ENCODE data around the gene ZMYND8. TPM values are rescaled to one million over a fixed set of nuclear protein-coding genes. Genes with fewer than 3 reads are reported as not detected.
"Not testable (repeated sequence)": the region's sequence is repeated elsewhere in the genome, so short reads cannot be mapped to it uniquely, and the experiment has no call there.

ZMYND8 gene
- total RNA-seq, 4 donors from 2014 or later, result 41.6 to 79.4 (median 60.7) TPM

GRCh38 chr20:47281376-47281775, 75.1 kb downstream of the ZMYND8 start:
- DNase-seq, result no peak
- H3K9me3 ChIP-seq, result no peaks in the 10 kb centered on the region
- TF ChIP-seq EP300 (IDR thresholded peaks at IDR 0.05; ENCODE audit: low read depth), result no peak
- no peak for TF ChIP-seq POLR2A (IDR thresholded peaks at IDR 0.05)
- in situ Hi-C loops (cut with MboI; ENCODE audit: low pct_ligation_motif_present in 1 of 4, low pct_unique_long_range_greater_than_20kb in 1 of 4, low sequenced_read_pairs in 3 of 4), result loop anchor here in 1 of 4 donors (25.0 kb wide), 1 partner anchor 331 kb away; no protein-coding TSS in a partner anchor
- H3K4me3 ChIP-seq, result no peak overlapping the region
- H3K36me3 ChIP-seq, result peaks cover 0 to 28% (median 10%) of the 10 kb centered on the region in 4 donors
- intact Hi-C loops (cut with DNase I; ENCODE audit: low total_unique reads), result no loop called here
- H3K4me1 ChIP-seq, result peaks cover 0 to 7% (median 2%) of the 10 kb centered on the region in 4 donors
- no peaks in the 10 kb centered on the region for H3K27me3 ChIP-seq
- no peak overlapping the region for H3K27ac ChIP-seq
- 76% methylated on average over 4 of the region's 4 CpGs; no CpG with 5 or more reads in 1 of the 2 donors for WGBS, 2 donors (ENCODE audit: low coverage in 1 of 2)

GRCh38 chr20:47280668-47281067, 75.8 kb downstream of the ZMYND8 start:
- no peak overlapping the region for H3K4me3 ChIP-seq
- H3K9me3 ChIP-seq, result no peaks in the 10 kb centered on the region
- 80 to 83% methylated on average over 3 of the region's 3 CpGs for WGBS, 2 donors (ENCODE audit: low coverage in 1 of 2)
- intact Hi-C loops (cut with DNase I; ENCODE audit: low total_unique reads), result no loop called here
- H3K27ac ChIP-seq, result no peak overlapping the region
- DNase-seq, result no peak
- H3K36me3 ChIP-seq, result peaks cover 0 to 29% (median 12%) of the 10 kb centered on the region in 4 donors
- TF ChIP-seq POLR2AphosphoS5 (IDR thresholded peaks at IDR 0.05), result no peak
- no peak for TF ChIP-seq EP300 (IDR thresholded peaks at IDR 0.05; ENCODE audit: low read depth)
- TF ChIP-seq POLR2A (IDR thresholded peaks at IDR 0.05), result no peak
- in situ Hi-C loops (cut with MboI; ENCODE audit: low pct_ligation_motif_present in 1 of 4, low pct_unique_long_range_greater_than_20kb in 1 of 4, low sequenced_read_pairs in 3 of 4), result loop anchor here in 1 of 4 donors (25.0 kb wide), 1 partner anchor 332 kb away; no protein-coding TSS in a partner anchor
- no peaks in the 10 kb centered on the region for H3K27me3 ChIP-seq
- H3K4me1 ChIP-seq, result peaks cover 0 to 8% (median 2%) of the 10 kb centered on the region in 4 donors

DNA sequence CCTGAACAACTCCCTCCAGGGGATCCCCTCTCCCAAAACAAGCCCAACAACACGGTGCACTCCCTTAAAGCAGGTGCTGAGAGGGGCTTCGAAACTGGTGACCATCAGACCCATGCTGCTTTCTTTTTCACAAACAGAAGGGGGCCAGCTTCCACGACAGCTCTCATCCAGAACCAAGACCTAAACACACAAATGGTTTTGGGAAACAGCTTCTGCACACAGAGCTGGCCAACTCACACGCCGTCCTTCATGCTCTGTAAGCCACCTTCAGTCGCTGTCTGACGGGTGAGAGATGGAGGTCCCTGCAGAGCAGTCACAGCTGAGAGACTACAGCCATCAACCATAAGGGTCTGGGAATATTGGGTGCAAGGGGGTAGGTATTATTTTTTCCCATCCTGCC, 76.3 kb downstream of the ZMYND8 start:
- Histone ChIP-seq H3K36me3 (peaks cover 0 to 29% (median 11%) of the 10 kb centered on the region in 4 donors), H3K27ac (no peak overlapping the region), H3K27me3 (no peaks in the 10 kb centered on the region), H3K4me3 (no peak overlapping the region), H3K9me3 (no peaks in the 10 kb centered on the region), H3K4me1 (peaks cover 0 to 12% (median 3%) of the 10 kb centered on the region in 4 donors)
- in situ Hi-C loops (cut with MboI; ENCODE audit: low pct_ligation_motif_present in 1 of 4, low pct_unique_long_range_greater_than_20kb in 1 of 4, low sequenced_read_pairs in 3 of 4), result loop anchor here in 1 of 4 donors (25.0 kb wide), 1 partner anchor 332 kb away; no protein-coding TSS in a partner anchor
- no peak for TF ChIP-seq POLR2A (IDR thresholded peaks at IDR 0.05)
- TF ChIP-seq POLR2AphosphoS5 (IDR thresholded peaks at IDR 0.05), result no peak
- TF ChIP-seq EP300 (IDR thresholded peaks at IDR 0.05; ENCODE audit: low read depth), result no peak
- no peak for TF ChIP-seq CTCF (IDR thresholded peaks at IDR 0.05)
- WGBS, 2 donors (ENCODE audit: low coverage in 1 of 2), result 96 to 100% methylated on average over 1 to 7 of the region's 7 CpGs
- intact Hi-C loops (cut with DNase I; ENCODE audit: low total_unique reads), result no loop called here
- DNase-seq, result no peak

GRCh38 chr20:47278907-47279348, 77.6 kb downstream of the ZMYND8 start:
- H3K4me3 ChIP-seq, result no peak overlapping the region
- in situ Hi-C loops (cut with MboI; ENCODE audit: low pct_ligation_motif_present in 1 of 4, low pct_unique_long_range_greater_than_20kb in 1 of 4, low sequenced_read_pairs in 3 of 4), result loop anchor here in 3 of 4 donors (10.0 to 25.0 kb wide), 3 partner anchors 106 to 346 kb away; no protein-coding TSS in a partner anchor
- H3K36me3 ChIP-seq, result peaks cover 0 to 27% (median 7%) of the 10 kb centered on the region in 4 donors
- WGBS, 2 donors (ENCODE audit: low coverage in 1 of 2), result 85% methylated on average over 8 of the region's 8 CpGs; no CpG with 5 or more reads in 1 of the 2 donors
- no peak for TF ChIP-seq POLR2A (IDR thresholded peaks at IDR 0.05)
- no peak for TF ChIP-seq CTCF (IDR thresholded peaks at IDR 0.05)
- no peak for TF ChIP-seq EP300 (IDR thresholded peaks at IDR 0.05; ENCODE audit: low read depth)
- TF ChIP-seq POLR2AphosphoS5 (IDR thresholded peaks at IDR 0.05), result no peak
- H3K9me3 ChIP-seq, result no peaks in the 10 kb centered on the region
- intact Hi-C loops (cut with DNase I; ENCODE audit: low total_unique reads), result loop anchor here (10.0 kb wide), 1 partner anchor 346 kb away; no protein-coding TSS in a partner anchor
- no peaks in the 10 kb centered on the region for H3K27me3 ChIP-seq
- DNase-seq, result no peak
- peaks cover 12 to 25% (median 15%) of the 10 kb centered on the region in 4 donors for H3K4me1 ChIP-seq
- H3K27ac ChIP-seq, result no peak overlapping the region

- intact Hi-C loops (cut with DNase I; ENCODE audit: low total_unique reads) (loop anchor here (10.0 kb wide), 1 partner anchor 347 kb away; no protein-coding TSS in a partner anchor), in situ Hi-C loops (cut with MboI; ENCODE audit: low pct_ligation_motif_present in 1 of 4, low pct_unique_long_range_greater_than_20kb in 1 of 4, low sequenced_read_pairs in 3 of 4) (loop anchor here in 3 of 4 donors (10.0 to 25.0 kb wide), 3 partner anchors 107 to 347 kb away; no protein-coding TSS in a partner anchor)
- 75 to 84% methylated on average over 4 to 5 of the region's 5 CpGs for WGBS, 2 donors (ENCODE audit: low coverage in 1 of 2)
- H3K4me1 ChIP-seq, result peaks cover 15 to 36% (median 16%) of the 10 kb centered on the region in 4 donors
- H3K27ac ChIP-seq, result peak overlapping the region; percentile 20 to 54 (median 34)
- H3K27me3 ChIP-seq, H3K9me3 ChIP-seq, DNase-seq, H3K4me3 ChIP-seq: not testable (repeated sequence)
- peaks cover 0 to 19% (median 7%) of the 10 kb centered on the region in 4 donors for H3K36me3 ChIP-seq
These were observed 79.0 kb downstream of the ZMYND8 start for GRCh38 chr20:47277535-47277872.
